ENCODE measurements around the gene GP5. TPM values are rescaled to one million over a fixed set of nuclear protein-coding genes. Genes with fewer than 3 reads are reported as not detected.
A peak's percentile ranks its signal among the peaks of the same experiment; 100 is the strongest.

The GP5 gene
- total and polyA plus RNA-seq, 4 donors, result 0.03 to 3.3 (median 0.16) TPM

- no peak overlapping the region for H3K4me3 ChIP-seq (ENCODE audit: low read depth in 1 of 3, low read length in 3 of 3)
- H3K27me3 ChIP-seq (ENCODE audit: control insufficient read depth in 4 of 4, insufficient read depth in 4 of 4, low read length in 3 of 4), result no peaks in the 10 kb centered on the region
- peaks cover 0 to 11% (median 5%) of the 10 kb centered on the region in 4 donors for H3K4me1 ChIP-seq (ENCODE audit: control insufficient read depth in 4 of 4, insufficient read depth in 4 of 4, low read length in 3 of 4)
- DNase-seq (ENCODE audit: low spot score), result no peak
- no peaks in the 10 kb centered on the region for H3K9me3 ChIP-seq (ENCODE audit: control insufficient read depth in 4 of 4, low read length in 3 of 4)
- no peak overlapping the region for H3K27ac ChIP-seq (ENCODE audit: low read depth in 1 of 2, low read length in 2 of 2)
- no peak overlapping the region for H3K9ac ChIP-seq (ENCODE audit: low read depth in 1 of 2, low read length in 2 of 2)
- 53% methylated on average over 5 of the region's 5 CpGs for WGBS
- peaks cover 6 to 70% (median 51%) of the 10 kb centered on the region in 4 donors for H3K36me3 ChIP-seq (ENCODE audit: control insufficient read depth in 4 of 4, insufficient read depth in 3 of 4, low read depth in 1 of 4, low read length in 3 of 4)
- no peak for TF ChIP-seq ATF3 (IDR thresholded peaks at IDR 0.05)
- peak in 1 of 2 donors; percentile 23 for TF ChIP-seq RXRA (IDR thresholded peaks at IDR 0.05)
Measured at GRCh38 chr3:194431554-194431953, 32.5 kb upstream of the GP5 start.

GRCh38 chr3:194425399-194425798, 26.3 kb upstream of the GP5 start:
- peaks cover 4 to 46% (median 43%) of the 10 kb centered on the region in 4 donors for H3K36me3 ChIP-seq (ENCODE audit: control insufficient read depth in 4 of 4, insufficient read depth in 3 of 4, low read depth in 1 of 4, low read length in 3 of 4)

More at GRCh38 chr3:194425399-194425798, 26.3 kb upstream of the GP5 start:
- H3K4me3 ChIP-seq (ENCODE audit: low read depth in 1 of 3, low read length in 3 of 3), result no peak overlapping the region
- TF ChIP-seq NR2F2 (IDR thresholded peaks at IDR 0.05) (no peak), GABPA (IDR thresholded peaks at IDR 0.05 in 1 of 2, conservative IDR thresholded peaks at IDR 0.05 in 1 of 2) (no peak), HNF4G (IDR thresholded peaks at IDR 0.05) (no peak), CTCF (IDR thresholded peaks at IDR 0.05; ENCODE audit: low read depth, low read length, missing input control) (no peak), RXRA (IDR thresholded peaks at IDR 0.05) (no peak), FOXA1 (IDR thresholded peaks at IDR 0.05) (no peak), ZBTB33 (IDR thresholded peaks at IDR 0.05) (no peak), MAX (IDR thresholded peaks at IDR 0.05) (no peak), JUND (IDR thresholded peaks at IDR 0.05) (no peak), ATF3 (IDR thresholded peaks at IDR 0.05) (no peak)
- H3K9ac ChIP-seq (ENCODE audit: low read depth in 1 of 2, low read length in 2 of 2), result no peak overlapping the region
- no peak for DNase-seq (ENCODE audit: low spot score)
- 96% methylated on average over 4 of the region's 4 CpGs for WGBS
- H3K4me1 ChIP-seq (ENCODE audit: control insufficient read depth in 4 of 4, insufficient read depth in 4 of 4, low read length in 3 of 4), result peaks cover 0 to 13% (median 3%) of the 10 kb centered on the region in 4 donors
- H3K9me3 ChIP-seq (ENCODE audit: control insufficient read depth in 4 of 4, low read length in 3 of 4), result no peaks in the 10 kb centered on the region
- H3K27me3 ChIP-seq (ENCODE audit: control insufficient read depth in 4 of 4, insufficient read depth in 4 of 4, low read length in 3 of 4), result no peaks in the 10 kb centered on the region
- H3K27ac ChIP-seq (ENCODE audit: low read depth in 1 of 2, low read length in 2 of 2), result no peak overlapping the region

All from liver (tissue), 9 donors.